Upper lobe of left lung (tissue), 6 donors: ENCODE measurements around the gene CCT7. TPM values are rescaled to one million over a fixed set of nuclear protein-coding genes. Genes with fewer than 3 reads are reported as not detected.
A peak's percentile ranks its signal among the peaks of the same experiment; 100 is the strongest.

Experiments
- ATAC-seq, 2 donors: fragments of 200-7000 bp; cut with Tn5 transposase; one replicate each; pipeline ENCODE4 v1.9.1; 2022; ENCODE audit warnings: mild to moderate bottlenecking in 2 of 2, moderate library complexity in 2 of 2; ENCODE audit not compliant: low FRiP score in 2 of 2
- DNase-seq, 2 donors: peaks; one replicate each; pipeline ENCODE4 v3.0.0-alpha.2; 2019 to 2020
- H3K27ac ChIP-seq, 4 donors: fragments of 200-600 bp; sonication (generic); one replicate each; pipeline ENCODE4 v1.5.1; 2016 to 2019
- H3K27me3 ChIP-seq, 4 donors: fragments of 200-600 bp; sonication (generic); one replicate each; pipeline ENCODE4 v1.5.1; 2017 to 2019
- H3K36me3 ChIP-seq, 4 donors: fragments of 200-600 bp; sonication (generic); one replicate each; pipeline ENCODE4 v1.5.1; 2016 to 2019
- H3K4me1 ChIP-seq, 4 donors: fragments of 200-600 bp; sonication (generic); one replicate each; pipeline ENCODE4 v1.5.1; 2018 to 2019
- H3K4me3 ChIP-seq, 4 donors: fragments of 200-600 bp; sonication (generic); one replicate each; pipeline ENCODE4 v1.5.1; 2017 to 2019; ENCODE audit warnings: mild to moderate bottlenecking in 2 of 4, moderate library complexity in 1 of 4
- H3K9me3 ChIP-seq, 4 donors: fragments of 200-600 bp; sonication (generic); one replicate each; pipeline ENCODE4 v1.5.1; 2018 to 2019
- CTCF ChIP-seq, 6 experiments: fragments of 450-650 bp in 4 of 6; fragments of 200-600 bp in 2 of 6; sonication (generic) in 2 of 6; IDR thresholded peaks; one replicate each; pipeline ENCODE4 v1.5.1; 2016 to 2019; ENCODE audit warnings: antibody characterized with exemption in 6 of 6
- EP300 ChIP-seq, 4 donors: sonication (generic); formaldehyde crosslinking; IDR thresholded peaks; one replicate each; pipeline ENCODE4 v1.5.1; 2017; ENCODE audit warnings: antibody characterized with exemption in 4 of 4, control low read depth in 2 of 4
- POLR2A ChIP-seq, 4 donors: fragments of 450-650 bp; IDR thresholded peaks; one replicate each; pipeline ENCODE4 v1.5.1; 2016 to 2017; ENCODE audit warnings: antibody characterized with exemption in 4 of 4, mild to moderate bottlenecking in 2 of 4
- POLR2AphosphoS5 ChIP-seq, 2 donors: sonication (generic); formaldehyde crosslinking; IDR thresholded peaks; one replicate each; pipeline ENCODE4 v1.5.1; 2017; ENCODE audit warnings: antibody characterized with exemption in 2 of 2
- WGBS, 2 donors: methylation state at CpG; one replicate each; pipeline ENCODE4 v1.1.5; 2017 to 2018; 5-methylcytosine and 5-hydroxymethylcytosine counted together
- total RNA-seq, 6 donors: library from RNA; depleted of rRNA in 4 of 6; stranded (reverse); fragments of >200 nt in 4 of 6; gene quantifications; one replicate each; pipeline versions ENCODE4 v1.1.0 to v1.2.1, GENCODE V29; 2016 to 2021
- donor health status: DM: no; HTN: no; CAD: no; lungs with moderate emphysema.
- donor health status: DM: no; HTN: yes; CAD: no; lungs with severe emphysema.

The CCT7 gene
- total RNA-seq, 6 donors from 2014 or later = 70.2 to 183 (median 129) TPM

- H3K4me1 ChIP-seq = peaks cover 20 to 41% (median 34%) of the 10 kb centered on the region in 4 donors
- H3K4me3 ChIP-seq = no peak overlapping the region
- H3K36me3 ChIP-seq = no peaks in the 10 kb centered on the region
- H3K27me3 ChIP-seq = peaks cover 0 to 42% (median 25%) of the 10 kb centered on the region in 4 donors
- peaks cover 0 to 3% (median under 1%) of the 10 kb centered on the region in 4 donors for H3K9me3 ChIP-seq
- DNase-seq (no peak), ATAC-seq (no peak)
- TF ChIP-seq POLR2A (IDR thresholded peaks at IDR 0.05) = no peak
- TF ChIP-seq POLR2AphosphoS5 (IDR thresholded peaks at IDR 0.05) = no peak
- no peak for TF ChIP-seq EP300 (IDR thresholded peaks at IDR 0.05)
- no peak for TF ChIP-seq CTCF (IDR thresholded peaks at IDR 0.05)
- no peak overlapping the region for H3K27ac ChIP-seq
Measured at GRCh38 chr2:73289304-73289703, 55.2 kb downstream of the CCT7 start.

- no peak overlapping the region for H3K27ac ChIP-seq
- no peaks in the 10 kb centered on the region for H3K36me3 ChIP-seq
- TF ChIP-seq POLR2A (IDR thresholded peaks at IDR 0.05) = no peak
- peak in 2 of 6 experiments; percentile 7 to 14 for TF ChIP-seq CTCF (IDR thresholded peaks at IDR 0.05)
- peaks cover 0 to 4% (median 2%) of the 10 kb centered on the region in 4 donors for H3K9me3 ChIP-seq
- 47 to 55% methylated on average over 6 of the region's 6 CpGs for WGBS, 2 donors
- H3K4me3 ChIP-seq = no peak overlapping the region
- DNase-seq (no peak), ATAC-seq (no peak)
- peaks cover 0 to 46% (median 28%) of the 10 kb centered on the region in 4 donors for H3K27me3 ChIP-seq
- peaks cover 14 to 32% (median 25%) of the 10 kb centered on the region in 4 donors for H3K4me1 ChIP-seq
Measured at GRCh38 chr2:73290049-73290839, 56.1 kb downstream of the CCT7 start.

- DNase-seq (peak in 1 of 2 donors; percentile 90), ATAC-seq (peak; percentile 66 to 79)
- no peak overlapping the region for H3K27ac ChIP-seq
- H3K4me3 ChIP-seq = peak overlapping the region in 2 of 4 donors; percentile 27 to 31
- WGBS, 2 donors = 4% methylated on average over 33 to 34 of the region's 34 CpGs
- H3K4me1 ChIP-seq = peaks cover 14 to 31% (median 25%) of the 10 kb centered on the region in 4 donors
- peaks cover 0 to 52% (median 28%) of the 10 kb centered on the region in 4 donors for H3K27me3 ChIP-seq
- peaks cover 0 to 4% (median 2%) of the 10 kb centered on the region in 4 donors for H3K9me3 ChIP-seq
- no peaks in the 10 kb centered on the region for H3K36me3 ChIP-seq
- no peak for TF ChIP-seq EP300 (IDR thresholded peaks at IDR 0.05)
- no peak for TF ChIP-seq POLR2A (IDR thresholded peaks at IDR 0.05)
- no peak for TF ChIP-seq CTCF (IDR thresholded peaks at IDR 0.05)
- TF ChIP-seq POLR2AphosphoS5 (IDR thresholded peaks at IDR 0.05) = no peak
Measured at GRCh38 chr2:73291093-73291460, 57.0 kb downstream of the CCT7 start.

- 2 to 4% methylated on average over 10 to 72 of the region's 82 CpGs for WGBS, 2 donors
- peaks cover 14 to 31% (median 25%) of the 10 kb centered on the region in 4 donors for H3K4me1 ChIP-seq
- H3K36me3 ChIP-seq = no peaks in the 10 kb centered on the region
- H3K4me3 ChIP-seq = peak overlapping the region in 2 of 4 donors; percentile 27 to 31
- DNase-seq (peak in 1 of 2 donors; percentile 83), ATAC-seq (peak in 1 of 2 donors; percentile 20)
- no peak overlapping the region for H3K27ac ChIP-seq
- peaks cover 0 to 54% (median 28%) of the 10 kb centered on the region in 4 donors for H3K27me3 ChIP-seq
- no peak for TF ChIP-seq POLR2A (IDR thresholded peaks at IDR 0.05)
- peaks cover 0 to 4% (median 2%) of the 10 kb centered on the region in 4 donors for H3K9me3 ChIP-seq
Measured at GRCh38 chr2:73291461-73292315, 57.6 kb downstream of the CCT7 start.

- DNase-seq (peak in 1 of 2 donors; percentile 72), ATAC-seq (no peak)
- WGBS, 2 donors = 0 to 3% methylated on average over 1 to 29 of the region's 38 CpGs
- Histone ChIP-seq H3K27me3 (peaks cover 0 to 54% (median 28%) of the 10 kb centered on the region in 4 donors), H3K36me3 (no peaks in the 10 kb centered on the region), H3K27ac (no peak overlapping the region), H3K4me3 (no peak overlapping the region), H3K4me1 (peaks cover 14 to 31% (median 25%) of the 10 kb centered on the region in 4 donors), H3K9me3 (peaks cover 0 to 4% (median 2%) of the 10 kb centered on the region in 4 donors)
- TF ChIP-seq POLR2A (IDR thresholded peaks at IDR 0.05) (no peak), POLR2AphosphoS5 (IDR thresholded peaks at IDR 0.05) (no peak), EP300 (IDR thresholded peaks at IDR 0.05) (no peak), CTCF (IDR thresholded peaks at IDR 0.05) (no peak)
Measured at GRCh38 chr2:73292316-73292905, 58.3 kb downstream of the CCT7 start.
